ENCODE data around the gene EIF2A. TPM values are rescaled to one million over a fixed set of nuclear protein-coding genes. Genes with fewer than 3 reads are reported as not detected.

The EIF2A gene
- total RNA-seq, 1 donor from 2014 or later: 30.0 TPM

GRCh38 chr3:150540991-150541390 lies 5.6 kb upstream of the EIF2A start:
- ATAC-seq: no peak
- no peak for DNase-seq (ENCODE audit: low spot score)

GRCh38 chr3:150543128-150543527 lies 3.5 kb upstream of the EIF2A start:
- DNase-seq (ENCODE audit: low spot score) (no peak), ATAC-seq (no peak)

- ATAC-seq: no peak
- no peak for DNase-seq (ENCODE audit: low spot score)
Measured at GRCh38 chr3:150543531-150543930, 3.1 kb upstream of the EIF2A start.

GRCh38 chr3:150544041-150544440 lies 2.5 kb upstream of the EIF2A start:
- ATAC-seq: no peak
- no peak for DNase-seq (ENCODE audit: low spot score)

GRCh38 chr3:150544726-150545125 lies 1.9 kb upstream of the EIF2A start:
- ATAC-seq (no peak), DNase-seq (ENCODE audit: low spot score) (no peak)

DNA sequence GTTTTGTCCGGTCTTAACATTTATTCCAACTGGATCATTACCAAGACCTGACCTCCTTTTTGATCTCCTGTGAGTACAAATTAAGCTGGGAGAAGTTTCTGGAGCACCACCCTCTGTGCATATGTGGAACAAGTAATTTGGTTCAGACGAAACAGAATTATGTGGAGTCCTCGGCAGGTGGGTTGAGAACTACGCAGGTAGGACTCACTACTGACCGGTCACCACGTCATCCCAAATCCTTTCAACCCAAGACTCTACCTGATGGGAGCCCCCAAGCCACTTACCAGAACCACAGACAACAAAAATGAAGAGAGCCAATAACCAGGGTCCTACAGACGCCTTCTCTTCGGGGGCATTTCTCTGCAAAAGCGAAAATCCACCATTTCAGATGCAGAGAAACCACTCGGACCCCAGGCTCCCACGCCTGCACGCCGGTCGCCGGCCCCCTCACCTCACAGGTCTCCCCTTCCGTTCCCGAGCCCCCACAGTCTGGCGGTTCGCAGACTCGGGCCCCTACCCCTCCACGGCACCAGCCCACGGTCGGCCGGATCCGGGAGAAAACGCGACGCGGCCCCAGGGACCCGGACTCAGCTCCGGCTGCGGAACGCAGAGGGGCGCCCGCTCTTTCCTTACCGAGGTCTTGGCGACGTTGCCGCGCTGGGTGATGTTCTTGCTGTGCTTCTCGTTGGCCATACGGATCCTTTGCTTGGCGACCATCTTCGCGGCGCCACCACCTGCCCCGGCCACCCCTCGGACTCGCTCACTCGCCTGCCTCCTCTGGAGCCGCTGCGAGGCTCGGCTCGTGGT lies 965 bp upstream of the EIF2A start:
- DNase-seq (ENCODE audit: low spot score): peak; percentile 64
- peak; percentile 16 for ATAC-seq

DNA sequence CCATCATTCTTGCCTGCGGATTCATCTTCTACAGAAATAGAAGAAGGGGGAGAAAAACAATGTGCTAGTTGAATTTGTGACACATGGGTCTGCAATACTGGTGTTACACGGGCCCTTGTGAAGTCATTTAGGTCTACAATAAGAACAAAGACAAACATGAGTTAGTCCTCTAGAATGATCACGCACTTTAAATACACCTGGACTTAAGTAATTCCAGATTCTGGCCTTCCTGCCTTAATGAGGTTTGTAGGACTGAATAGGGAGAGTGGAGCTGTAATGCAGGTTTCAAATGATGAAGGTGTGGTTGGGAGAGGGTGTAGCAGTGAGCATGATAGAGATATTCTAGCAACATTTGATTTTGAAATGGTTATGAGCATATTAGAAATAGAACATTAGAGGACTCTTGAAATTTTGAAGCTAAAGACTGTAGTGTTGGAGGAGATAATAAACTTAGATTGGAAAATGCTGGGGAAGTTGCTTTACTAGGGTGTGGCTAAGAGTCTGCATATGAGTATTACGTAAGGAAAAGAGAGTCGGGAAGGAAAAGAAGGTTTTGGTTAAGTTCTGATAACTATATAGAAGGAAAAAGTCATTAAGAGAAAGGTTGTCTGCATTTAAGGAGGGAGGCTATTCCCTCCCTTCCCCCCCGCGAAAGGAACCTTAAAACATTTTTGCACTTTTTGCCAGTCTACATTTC lies 606 bp downstream of the EIF2A start:
- DNase-seq (ENCODE audit: low spot score): no peak

GRCh38 chr3:150555859-150556436 lies 9.4 kb downstream of the EIF2A start:
- no peak for DNase-seq (ENCODE audit: low spot score)
- ATAC-seq: no peak

More for the DNA sequence above, 606 bp downstream of the EIF2A start:
- ATAC-seq: no peak

DNA sequence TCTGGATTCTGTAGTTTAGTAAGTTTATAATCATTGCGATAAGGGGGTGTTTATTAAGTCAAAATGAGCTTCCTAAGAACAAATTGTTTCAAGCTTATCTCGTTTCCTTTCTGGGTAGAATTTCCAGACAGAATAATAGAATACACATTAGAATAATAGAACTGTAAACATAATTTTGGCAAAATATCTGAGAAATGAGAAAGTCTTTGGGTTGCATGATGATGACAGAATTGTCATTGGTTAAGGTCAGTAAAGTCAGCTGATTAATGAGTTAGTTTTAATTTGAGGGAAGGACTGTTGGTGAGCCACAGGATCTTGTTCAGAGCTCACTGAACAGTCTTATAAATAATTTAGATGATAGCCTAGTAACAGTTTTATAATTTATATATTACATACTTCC lies 10.2 kb downstream of the EIF2A start:
- no peak for DNase-seq (ENCODE audit: low spot score)
- ATAC-seq: no peak

DNA sequence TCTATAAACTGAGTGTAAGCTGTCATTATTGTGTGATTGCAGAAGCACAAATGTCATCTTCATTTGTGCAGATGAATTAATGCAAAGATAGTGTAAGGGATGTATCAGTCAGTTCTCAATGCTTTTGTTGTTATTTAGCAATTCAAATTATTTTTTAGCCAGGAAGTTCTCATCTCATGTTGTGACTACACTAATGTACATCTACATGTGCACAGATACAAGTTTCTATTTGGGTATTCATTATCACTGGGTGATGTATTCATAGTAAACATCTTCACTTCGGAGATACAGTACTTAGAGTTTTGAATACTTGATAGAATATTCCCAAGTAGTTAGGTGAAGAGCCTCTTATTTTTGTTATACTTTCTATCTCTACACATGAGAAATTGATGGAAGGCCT lies 11.1 kb downstream of the EIF2A start:
- no peak for DNase-seq (ENCODE audit: low spot score)
- no peak for ATAC-seq

- no peak for ATAC-seq
- DNase-seq (ENCODE audit: low spot score): no peak
Measured at GRCh38 chr3:150564243-150564642, 17.7 kb downstream of the EIF2A start.

DNA sequence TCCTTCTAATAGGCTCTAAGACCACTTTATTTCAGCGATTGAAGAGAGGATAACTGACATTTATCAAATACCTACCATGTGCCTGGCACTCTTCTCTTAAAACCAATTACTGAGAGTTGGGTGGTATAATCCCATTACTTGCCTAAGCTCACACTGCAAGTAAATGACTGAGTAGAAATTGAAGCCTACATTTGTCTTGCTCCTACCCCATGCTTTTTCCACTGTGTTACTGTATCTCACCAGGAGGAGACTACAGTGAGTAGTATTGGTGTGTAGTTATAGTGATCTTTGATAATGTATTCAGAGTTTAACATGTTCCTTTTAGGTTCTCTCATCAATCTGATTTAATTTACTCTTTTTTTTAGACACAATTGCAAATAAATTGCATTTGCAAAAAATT lies 20.7 kb downstream of the EIF2A start:
- no peak for ATAC-seq
- no peak for DNase-seq (ENCODE audit: low spot score)

- ATAC-seq (peak; percentile 36), DNase-seq (ENCODE audit: low spot score) (no peak)
Measured at GRCh38 chr3:150577855-150578254, 31.3 kb downstream of the EIF2A start.

GRCh38 chr3:150581174-150581573 lies 34.6 kb downstream of the EIF2A start:
- no peak for ATAC-seq

DNA sequence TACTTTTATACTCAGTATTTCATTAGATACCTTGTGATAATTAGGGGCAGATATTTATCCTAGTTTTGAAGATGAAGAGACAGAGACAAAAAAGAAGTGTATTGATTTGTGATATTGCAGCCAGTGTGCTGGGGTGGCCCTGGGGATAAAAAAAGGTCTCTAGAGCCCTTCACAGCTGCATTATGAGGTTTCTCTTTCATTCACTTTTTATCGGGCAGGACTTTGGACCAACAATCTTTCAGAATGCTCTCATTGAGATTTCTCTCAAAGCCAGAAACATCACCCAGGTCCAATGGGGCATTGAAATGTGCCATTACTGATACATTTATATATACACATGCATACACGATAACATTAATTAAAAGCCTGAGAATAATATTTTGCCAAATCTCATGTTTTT lies 36.0 kb downstream of the EIF2A start:
- ATAC-seq (peak; percentile 62), DNase-seq (ENCODE audit: low spot score) (no peak)

More at GRCh38 chr3:150581174-150581573, 34.6 kb downstream of the EIF2A start:
- DNase-seq (ENCODE audit: low spot score): no peak

GRCh38 chr3:150583028-150583427 lies 36.4 kb downstream of the EIF2A start:
- ATAC-seq (no peak), DNase-seq (ENCODE audit: low spot score) (no peak)

DNA sequence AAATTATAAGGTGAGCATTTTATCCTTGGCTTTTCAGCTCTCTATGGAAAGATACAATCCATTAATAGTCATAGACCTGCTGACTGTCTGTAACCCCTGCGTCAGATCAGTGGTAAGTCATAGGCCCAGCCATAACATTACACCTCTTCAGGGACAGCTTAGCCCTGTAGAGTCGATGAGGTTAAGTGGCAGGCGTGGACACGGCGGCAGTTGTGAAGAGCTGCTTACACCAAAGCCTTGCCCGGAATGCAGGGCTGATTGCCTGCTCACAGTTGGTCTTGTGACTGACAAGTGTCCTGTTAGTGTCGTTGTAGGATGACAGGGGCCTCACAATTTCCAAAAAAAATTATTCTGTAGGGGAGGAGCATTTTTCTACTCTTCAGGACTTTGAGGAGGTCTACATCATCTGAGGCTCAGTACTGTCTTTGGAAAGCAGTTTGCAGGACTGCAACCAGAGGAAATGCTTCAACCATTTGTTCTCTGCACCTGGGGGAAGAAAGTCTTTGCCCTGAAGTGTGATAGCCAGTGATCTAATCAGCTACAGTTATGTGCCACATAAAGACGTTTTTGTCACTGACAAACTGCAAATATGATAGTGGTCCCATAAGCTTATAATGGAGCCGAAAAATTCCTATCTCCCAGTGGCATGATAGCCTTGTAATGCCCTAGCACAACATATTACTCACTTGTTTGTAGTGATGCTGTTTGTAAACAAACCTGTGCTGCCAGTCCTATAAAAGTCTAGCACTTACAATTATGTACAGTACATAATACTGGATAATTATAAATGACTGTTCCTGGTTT lies 41.6 kb downstream of the EIF2A start:
- DNase-seq (ENCODE audit: low spot score) (no peak), ATAC-seq (no peak)

GRCh38 chr3:150589759-150590158 lies 43.2 kb downstream of the EIF2A start:
- ATAC-seq (no peak), DNase-seq (ENCODE audit: low spot score) (no peak)

- DNase-seq (ENCODE audit: low spot score) (no peak), ATAC-seq (no peak)
Measured at GRCh38 chr3:150594150-150594549, 47.6 kb downstream of the EIF2A start.

GRCh38 chr3:150597646-150598045 lies 51.1 kb downstream of the EIF2A start:
- no peak for DNase-seq (ENCODE audit: low spot score)
- no peak for ATAC-seq

DNA sequence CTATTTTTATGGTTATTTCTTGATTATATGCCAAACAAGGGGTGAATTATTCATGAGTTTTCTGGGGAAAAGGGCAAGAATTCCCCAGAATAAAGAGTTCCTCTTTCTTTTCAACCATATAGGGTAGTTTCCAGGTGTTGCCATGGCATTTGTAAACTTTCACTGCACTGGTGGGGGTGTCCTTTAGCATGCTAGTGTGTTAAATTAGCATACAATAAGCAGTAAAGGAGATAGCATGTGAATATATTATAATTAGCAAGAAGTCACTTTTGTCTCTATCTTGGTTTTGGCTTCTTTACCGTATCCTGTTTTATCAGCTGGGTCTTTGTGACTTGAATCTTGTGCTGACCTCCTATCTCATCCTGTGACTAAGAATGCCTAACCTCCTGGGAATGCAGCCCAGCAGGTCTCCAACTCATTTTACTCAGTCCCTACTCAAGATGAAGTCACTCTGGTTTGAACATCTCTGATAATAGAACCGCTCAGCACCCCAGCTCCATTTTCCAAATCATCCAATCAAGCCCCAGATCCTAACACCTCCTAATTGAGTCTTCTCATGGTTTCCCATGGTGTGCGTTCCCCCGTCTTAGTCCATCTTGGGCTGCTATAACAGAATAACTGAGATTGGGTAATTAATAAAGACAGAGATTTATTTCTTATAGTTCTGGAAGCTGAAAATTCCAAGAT lies 53.2 kb downstream of the EIF2A start:
- no peak for ATAC-seq

More for the DNA sequence above, 53.2 kb downstream of the EIF2A start:
- DNase-seq (ENCODE audit: low spot score): no peak
